Lower lobe of right lung (tissue), 2 donors: Measurements from ENCODE around the gene P2RY13. TPM values are rescaled to one million over a fixed set of nuclear protein-coding genes. Genes with fewer than 3 reads are reported as not detected.

ENCODE experiments used
- ATAC-seq, 2 donors: fragments of 200-7000 bp; cut with Tn5 transposase; one replicate each; pipeline ENCODE4 v1.9.1; 2020 to 2022; ENCODE audit warnings: mild to moderate bottlenecking in 2 of 2, moderate library complexity in 2 of 2
- DNase-seq: peaks from one replicate; pipeline ENCODE4 v3.0.0-alpha.2; 2020
- H3K27ac ChIP-seq: fragments of 200-600 bp; one replicate; pipeline ENCODE4 v1.8.0; 2022
- H3K27me3 ChIP-seq: fragments of 200-600 bp; one replicate; pipeline ENCODE4 v1.8.0; 2022; ENCODE audit warnings: low read depth
- H3K36me3 ChIP-seq: fragments of 200-600 bp; one replicate; pipeline ENCODE4 v1.8.0; 2022; ENCODE audit warnings: mild to moderate bottlenecking
- H3K4me1 ChIP-seq: fragments of 200-600 bp; one replicate; pipeline ENCODE4 v1.8.0; 2022
- H3K4me3 ChIP-seq: fragments of 200-600 bp; one replicate; pipeline ENCODE4 v1.8.0; 2022; ENCODE audit warnings: mild to moderate bottlenecking
- H3K9me3 ChIP-seq: fragments of 200-600 bp; one replicate; pipeline ENCODE4 v1.8.0; 2022
- intact Hi-C: fragments of 100-400 bp; cut with DNase I; formaldehyde crosslinking; loops from one replicate; pipeline ENCODE4 v1.11.0; 2022
- total RNA-seq: library from RNA; stranded (reverse); fragmentation: NEBNext Ultra II Directional; extraction: Animal tissue kit (Norgen Biotek cat#: 25700); gene quantifications from one replicate; pipeline ENCODE4 v1.2.1, GENCODE V29; 2021
- TF ChIP-seq, protein P1 (sequence below): fragments of 200-600 bp; IDR thresholded peaks from one replicate; pipeline ENCODE4 v1.8.0; 2022; ENCODE audit warnings: antibody characterized with exemption, mild to moderate bottlenecking
- donor health status: DM: no; HTN: yes; CAD: no; lungs with severe emphysema.

The P2RY13 gene
- total RNA-seq, 1 donor from 2014 or later = 14.4 TPM

DNA sequence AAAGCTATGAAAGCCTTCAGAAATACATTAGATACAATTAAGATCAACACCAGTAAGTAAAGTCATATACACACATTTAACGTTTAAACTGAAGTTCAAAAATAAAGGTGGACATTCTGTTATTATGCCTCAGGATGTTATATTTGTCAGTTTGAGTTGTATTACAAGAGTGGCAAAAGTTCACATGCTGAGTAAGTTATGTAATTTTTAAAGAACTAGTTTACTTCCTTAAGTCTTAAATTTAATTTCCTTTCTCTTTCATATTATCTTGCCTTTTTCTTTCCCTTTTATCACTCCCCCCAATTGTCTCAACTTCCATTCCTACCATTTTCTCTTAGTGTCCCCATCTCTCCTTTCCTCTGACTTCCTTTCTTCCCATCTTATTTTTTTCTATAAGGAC is 7.8 kb downstream of the P2RY13 start:
- peaks cover 4% of the 10 kb centered on the region for H3K4me1 ChIP-seq
- no peak for ATAC-seq
- no peak overlapping the region for H3K4me3 ChIP-seq
- H3K27me3 ChIP-seq = no peaks in the 10 kb centered on the region
- intact Hi-C loops = no loop called here
- H3K9me3 ChIP-seq = no peaks in the 10 kb centered on the region
- no peak overlapping the region for H3K27ac ChIP-seq
- no peak for DNase-seq
- no peaks in the 10 kb centered on the region for H3K36me3 ChIP-seq
- TF ChIP-seq, protein P1, sequence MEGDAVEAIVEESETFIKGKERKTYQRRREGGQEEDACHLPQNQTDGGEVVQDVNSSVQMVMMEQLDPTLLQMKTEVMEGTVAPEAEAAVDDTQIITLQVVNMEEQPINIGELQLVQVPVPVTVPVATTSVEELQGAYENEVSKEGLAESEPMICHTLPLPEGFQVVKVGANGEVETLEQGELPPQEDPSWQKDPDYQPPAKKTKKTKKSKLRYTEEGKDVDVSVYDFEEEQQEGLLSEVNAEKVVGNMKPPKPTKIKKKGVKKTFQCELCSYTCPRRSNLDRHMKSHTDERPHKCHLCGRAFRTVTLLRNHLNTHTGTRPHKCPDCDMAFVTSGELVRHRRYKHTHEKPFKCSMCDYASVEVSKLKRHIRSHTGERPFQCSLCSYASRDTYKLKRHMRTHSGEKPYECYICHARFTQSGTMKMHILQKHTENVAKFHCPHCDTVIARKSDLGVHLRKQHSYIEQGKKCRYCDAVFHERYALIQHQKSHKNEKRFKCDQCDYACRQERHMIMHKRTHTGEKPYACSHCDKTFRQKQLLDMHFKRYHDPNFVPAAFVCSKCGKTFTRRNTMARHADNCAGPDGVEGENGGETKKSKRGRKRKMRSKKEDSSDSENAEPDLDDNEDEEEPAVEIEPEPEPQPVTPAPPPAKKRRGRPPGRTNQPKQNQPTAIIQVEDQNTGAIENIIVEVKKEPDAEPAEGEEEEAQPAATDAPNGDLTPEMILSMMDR = no peak

DNA sequence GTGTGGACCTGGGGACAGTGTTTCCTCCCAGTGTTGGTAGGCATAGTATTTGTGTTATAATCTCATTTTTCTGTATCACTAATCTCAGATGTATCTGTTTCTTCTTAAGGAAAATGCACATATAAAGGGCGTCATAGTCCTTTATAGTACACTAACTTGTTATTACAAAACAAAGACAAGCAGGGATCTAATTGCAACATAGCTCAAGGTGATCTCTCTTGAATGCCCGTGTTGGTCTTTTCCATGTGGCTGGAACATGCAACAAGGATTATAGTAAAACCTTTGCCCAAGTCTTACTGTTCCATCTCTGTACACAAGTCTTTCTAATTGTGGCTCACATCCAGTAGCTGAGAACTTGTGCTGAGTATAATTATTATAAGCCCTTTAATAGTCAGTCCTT is 9.2 kb downstream of the P2RY13 start:
- H3K4me1 ChIP-seq = peaks cover 4% of the 10 kb centered on the region
- H3K4me3 ChIP-seq = no peak overlapping the region
- no peaks in the 10 kb centered on the region for H3K27me3 ChIP-seq
- H3K36me3 ChIP-seq = no peaks in the 10 kb centered on the region
- ATAC-seq (no peak), DNase-seq (no peak)
- no peak overlapping the region for H3K27ac ChIP-seq
- intact Hi-C loops = no loop called here
- TF ChIP-seq, protein P1 = no peak
- H3K9me3 ChIP-seq = no peaks in the 10 kb centered on the region

DNA sequence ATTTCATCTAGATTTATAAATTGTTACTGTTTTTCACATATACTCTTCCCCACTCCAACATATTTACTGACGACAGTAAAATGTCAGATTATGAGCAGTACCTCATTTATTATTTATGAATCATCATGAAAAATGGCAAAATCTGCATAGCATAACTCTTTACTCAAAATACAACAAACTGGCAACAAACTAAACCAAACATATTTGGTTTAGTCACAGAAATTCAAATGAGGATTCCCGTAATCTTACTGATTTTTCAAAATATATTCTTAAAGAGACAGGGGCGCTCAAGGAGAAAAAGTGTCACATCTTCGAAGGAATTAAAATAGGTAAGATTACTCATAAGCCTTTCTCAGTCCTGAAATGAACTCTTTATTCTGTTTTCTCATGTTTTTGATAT is 9.7 kb downstream of the P2RY13 start:
- no peaks in the 10 kb centered on the region for H3K9me3 ChIP-seq
- H3K27me3 ChIP-seq = no peaks in the 10 kb centered on the region
- intact Hi-C loops = no loop called here
- TF ChIP-seq, protein P1 = no peak
- no peak for ATAC-seq
- H3K27ac ChIP-seq = no peak overlapping the region
- no peak for DNase-seq
- H3K4me1 ChIP-seq = peaks cover 4% of the 10 kb centered on the region
- H3K4me3 ChIP-seq = no peak overlapping the region
- H3K36me3 ChIP-seq = no peaks in the 10 kb centered on the region

DNA sequence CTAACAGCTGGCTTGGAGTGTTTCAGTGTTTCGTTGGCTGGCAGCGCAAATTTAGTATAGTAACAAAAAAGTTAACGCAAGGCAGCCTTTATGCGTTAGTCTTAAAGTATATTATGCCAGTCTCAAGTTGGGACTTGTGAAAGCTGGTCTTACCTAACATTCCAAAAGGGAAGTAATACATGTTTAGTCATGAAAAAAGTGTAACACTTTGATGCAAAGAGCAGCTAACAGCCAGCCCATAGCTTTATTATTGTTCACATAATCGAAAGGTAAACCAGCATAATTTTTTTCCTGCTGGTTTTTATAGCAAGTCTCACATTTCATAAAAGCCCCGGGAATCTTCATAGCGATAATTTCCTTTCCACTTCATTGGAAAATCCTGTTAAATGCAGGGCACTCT is 10.4 kb downstream of the P2RY13 start:
- Histone ChIP-seq H3K27me3 (no peaks in the 10 kb centered on the region), H3K4me1 (peaks cover 4% of the 10 kb centered on the region), H3K9me3 (no peaks in the 10 kb centered on the region), H3K36me3 (no peaks in the 10 kb centered on the region), H3K27ac (no peak overlapping the region), H3K4me3 (no peak overlapping the region)
- intact Hi-C loops = no loop called here
- TF ChIP-seq, protein P1 = no peak
- DNase-seq = no peak
- ATAC-seq = no peak

DNA sequence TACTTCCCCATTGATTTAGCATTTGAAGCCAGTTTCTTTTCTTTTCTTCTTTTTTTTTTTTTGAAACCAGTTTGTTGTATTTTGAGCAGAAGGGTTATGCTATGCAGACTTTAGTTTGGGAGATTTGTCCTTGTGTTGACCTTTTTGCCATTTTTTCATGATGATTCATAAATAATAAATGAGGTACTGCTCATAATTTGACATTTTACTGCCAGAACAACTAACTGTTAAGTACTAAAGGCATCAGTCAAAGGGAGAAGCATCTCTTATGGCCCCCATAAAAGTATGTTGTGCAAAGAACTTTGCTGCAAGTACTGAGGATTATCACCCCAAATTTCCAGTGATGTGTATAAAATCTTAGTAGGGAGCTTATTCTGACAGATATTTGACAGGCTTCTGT is 11.0 kb downstream of the P2RY13 start:
- ATAC-seq (no peak), DNase-seq (no peak)
- no peaks in the 10 kb centered on the region for H3K36me3 ChIP-seq
- peaks cover 4% of the 10 kb centered on the region for H3K4me1 ChIP-seq
- no peak overlapping the region for H3K27ac ChIP-seq
- intact Hi-C loops = no loop called here
- no peaks in the 10 kb centered on the region for H3K9me3 ChIP-seq
- no peak overlapping the region for H3K4me3 ChIP-seq
- no peaks in the 10 kb centered on the region for H3K27me3 ChIP-seq
- TF ChIP-seq, protein P1 = no peak
